HepG2 (cell line): Measurements from ENCODE around the gene TLR9. TPM values are rescaled to one million over a fixed set of nuclear protein-coding genes. Genes with fewer than 3 reads are reported as not detected.

ENCODE experiments used
- CENPX ChIP-seq: sonication (generic); formaldehyde crosslinking; IDR thresholded peaks from 2 replicates; pipeline ENCODE4 v1.9.0; 2021; ENCODE audit warnings: mild to moderate bottlenecking, missing genetic modification reagents, moderate library complexity
- HBP1 ChIP-seq: IDR thresholded peaks from 2 replicates; pipeline ENCODE4 v1.6.1; 2016; ENCODE audit warnings: low read depth, control low read depth
- HNF1B ChIP-seq: sonication (generic); formaldehyde crosslinking; IDR thresholded peaks from 2 replicates; pipeline ENCODE4 v1.5.1; 2020; ENCODE audit warnings: mild to moderate bottlenecking, moderate library complexity, missing genetic modification reagents
- IKZF4 ChIP-seq: sonication (generic); formaldehyde crosslinking; IDR thresholded peaks from 2 replicates; pipeline ENCODE4 v1.5.1; 2020; ENCODE audit warnings: borderline replicate concordance, mild to moderate bottlenecking, low read depth, missing genetic modification reagents; ENCODE audit errors: not compliant biosample characterization
- KDM3A ChIP-seq: IDR thresholded peaks from 2 replicates; pipeline ENCODE4 v1.6.1; 2018; ENCODE audit warnings: low read depth, missing compliant biosample characterization
- KLF16 ChIP-seq, 2 experiments: sonication (generic) in 1 of 2; formaldehyde crosslinking in 1 of 2; IDR thresholded peaks; 2 replicates each; pipeline versions ENCODE4 v1.6.1 to v1.8.0; 2016 to 2023; ENCODE audit warnings: missing genetic modification reagents in 2 of 2, missing compliant biosample characterization in 1 of 2
- KMT2A ChIP-seq: sonication (generic); formaldehyde crosslinking; IDR thresholded peaks from 2 replicates; pipeline ENCODE4 v1.4.0; 2020; ENCODE audit warnings: missing genetic modification reagents
- KMT2B ChIP-seq: IDR thresholded peaks from 2 replicates; pipeline ENCODE4 v1.6.1; 2016; ENCODE audit warnings: missing genetic modification reagents, missing compliant biosample characterization
- NFYC ChIP-seq: IDR thresholded peaks from 2 replicates; pipeline ENCODE4 v1.6.1; 2016; ENCODE audit warnings: missing genetic modification reagents, missing compliant biosample characterization
- POLR2G ChIP-seq: fragments of 200-400 bp; formaldehyde crosslinking; IDR thresholded peaks from 2 replicates; pipeline ENCODE4 v1.6.1; 2018; ENCODE audit warnings: mild to moderate bottlenecking, low read depth, low read length, moderate library complexity
- RELA ChIP-seq: sonication (generic); formaldehyde crosslinking; IDR thresholded peaks from 2 replicates; pipeline ENCODE4 v1.4.0; 2020; ENCODE audit warnings: missing genetic modification reagents
- RFX5 ChIP-seq: IDR thresholded peaks from 2 replicates; pipeline ENCODE4 v1.6.1; 2011; ENCODE audit warnings: low read depth, low read length, improper control_type of control experiment
- TOPORS ChIP-seq: sonication (generic); formaldehyde crosslinking; IDR thresholded peaks from 2 replicates; pipeline ENCODE4 v1.8.0; 2023; ENCODE audit warnings: mild to moderate bottlenecking, missing genetic modification reagents
- TRIM22 ChIP-seq: fragments of 450-650 bp; IDR thresholded peaks from 2 replicates; pipeline ENCODE4 v1.6.1; 2017
- XRCC5 ChIP-seq: fragments of 200-400 bp; formaldehyde crosslinking; optimal IDR thresholded peaks from 2 replicates; pipeline ENCODE3; 2017; ENCODE audit warnings: mild to moderate bottlenecking, low read length
- ZFYVE20 ChIP-seq: sonication (generic); formaldehyde crosslinking; IDR thresholded peaks from 2 replicates; pipeline ENCODE4 v1.8.0; 2023; ENCODE audit warnings: low read depth, mild to moderate bottlenecking, moderate library complexity, missing genetic modification reagents, borderline replicate concordance
- ZNF232 ChIP-seq: sonication (generic); formaldehyde crosslinking; IDR thresholded peaks from 2 replicates; pipeline ENCODE4 v1.4.0; 2020; ENCODE audit warnings: missing genetic modification reagents, borderline replicate concordance
- ZNF274 ChIP-seq: sonication (generic); formaldehyde crosslinking; IDR thresholded peaks from 2 replicates; pipeline ENCODE4 v1.5.1; 2020; ENCODE audit warnings: mild to moderate bottlenecking, missing genetic modification reagents
- ZNF280B ChIP-seq: sonication (generic); formaldehyde crosslinking; IDR thresholded peaks from 2 replicates; pipeline ENCODE4 v1.5.0; 2020; ENCODE audit warnings: missing genetic modification reagents, mild to moderate bottlenecking, borderline replicate concordance
- ZNF614 ChIP-seq: IDR thresholded peaks from 2 replicates; pipeline ENCODE4 v1.6.1; 2018; ENCODE audit warnings: missing biosample characterization, missing genetic modification reagents, inconsistent platforms, borderline replicate concordance
- ZNF672 ChIP-seq: sonication (generic); formaldehyde crosslinking; IDR thresholded peaks from 2 replicates; pipeline ENCODE4 v1.8.1; 2022; ENCODE audit warnings: missing genetic modification reagents
- ZNF710 ChIP-seq: sonication (generic); formaldehyde crosslinking; IDR thresholded peaks from 2 replicates; pipeline ENCODE4 v1.5.0; 2020; ENCODE audit warnings: mild to moderate bottlenecking, missing genetic modification reagents, borderline replicate concordance
- polyA plus RNA-seq, 8 experiments: library from polyadenylated mRNA; depleted of rRNA in 3 of 8; stranded (reverse) in 7 of 8; unstranded in 1 of 8; fragments of >200 nt; fragmentation: Illumina TruSeq in 4 of 8; extraction: Trizol in 4 of 8; gene quantifications; 2 replicates each; pipeline versions ENCODE4 v1.2.1 to v1.2.3, GENCODE V29; 2011 to 2016; ENCODE audit warnings: low read depth in 4 of 8, missing spikeins in 1 of 8, mixed read lengths in 1 of 8; ENCODE audit not compliant: insufficient read depth in 1 of 8
- total RNA-seq, 5 experiments: library from RNA; depleted of rRNA; stranded (reverse); fragments of >200 nt; fragmentation: Illumina TruSeq; extraction: Trizol; gene quantifications; 2 replicates each; pipeline ENCODE4 v1.2.3, GENCODE V29; 2016; ENCODE audit warnings: low read depth in 1 of 5

TLR9 gene
- total and polyA plus RNA-seq, 2 of the 13 experiments (the other 11 are each of a cell fraction or from before 2014, with no cell fraction given), result not detected

- TF ChIP-seq HBP1 (CRISPR knock-in tag) (0 out of 2 replicates have a peak, but pooled peaks have one; percentile 33), ZNF232 (peak; percentile 76), XRCC5 (peak; percentile 61), HNF1B (peak; percentile 44), TOPORS (CRISPR knock-in tag) (peak; percentile 82; the same call in 1 of the 2 replicates), RELA (peak; percentile 88; the same call in 1 of the 2 replicates), TRIM22 (no peak), ZNF274 (peak; percentile 94), KMT2B (CRISPR knock-in tag) (peak; percentile 45; the same call in 1 of the 2 replicates), ZNF710 (CRISPR knock-in tag) (no peak), ZNF280B (CRISPR knock-in tag) (0 out of 2 replicates have a peak, but pooled peaks have one; percentile 27), ZFYVE20 (CRISPR knock-in tag) (no peak), ZNF614 (no peak), KMT2A (peak; percentile 61), KDM3A (peak; percentile 43; the same call in 1 of the 2 replicates), KLF16 (CRISPR knock-in tag; IDR thresholded peaks at IDR 0.05) (no peak; a peak in 1 of 4 replicates), POLR2G (peak; percentile 94), IKZF4 (peak; percentile 21), NFYC (CRISPR knock-in tag) (no peak), RFX5 (no peak), CENPX (CRISPR knock-in tag) (no peak), ZNF672 (CRISPR knock-in tag) (no peak)
Observed at GRCh38 chr3:52197842-52198625, 27.4 kb downstream of the TLR9 start, which contains the start of gene ALAS1 (continued).
